G401.6 (cell line): ENCODE data around the gene ZNF217.
"Not testable (repeated sequence)": the region's sequence is repeated elsewhere in the genome, so short reads cannot be mapped to it uniquely, and the experiment has no call there.

Experiments
- FAIRE-seq: peaks from 2 replicates; lab custom pipeline; 2012; peaks lifted over from hg19 to GRCh38; lab: Jason Lieb, UNC

ZNF217 gene

DNA sequence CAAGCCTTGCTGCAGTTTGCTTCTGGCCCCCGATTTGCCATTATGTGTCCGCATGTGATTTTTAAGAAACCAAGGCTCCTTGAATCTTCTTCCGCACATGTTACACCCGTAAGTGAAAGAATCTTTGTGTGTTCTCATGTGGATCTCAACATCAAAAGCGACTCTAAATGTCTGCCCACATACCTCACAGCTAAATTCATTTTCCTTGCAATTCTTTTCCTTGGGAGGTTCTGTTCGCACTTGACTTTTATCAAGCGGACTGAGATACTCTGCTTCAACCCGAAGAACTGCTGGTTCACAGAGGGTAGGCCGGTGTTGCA, 11.4 kb downstream of the ZNF217 start:
- no peak for FAIRE-seq

DNA sequence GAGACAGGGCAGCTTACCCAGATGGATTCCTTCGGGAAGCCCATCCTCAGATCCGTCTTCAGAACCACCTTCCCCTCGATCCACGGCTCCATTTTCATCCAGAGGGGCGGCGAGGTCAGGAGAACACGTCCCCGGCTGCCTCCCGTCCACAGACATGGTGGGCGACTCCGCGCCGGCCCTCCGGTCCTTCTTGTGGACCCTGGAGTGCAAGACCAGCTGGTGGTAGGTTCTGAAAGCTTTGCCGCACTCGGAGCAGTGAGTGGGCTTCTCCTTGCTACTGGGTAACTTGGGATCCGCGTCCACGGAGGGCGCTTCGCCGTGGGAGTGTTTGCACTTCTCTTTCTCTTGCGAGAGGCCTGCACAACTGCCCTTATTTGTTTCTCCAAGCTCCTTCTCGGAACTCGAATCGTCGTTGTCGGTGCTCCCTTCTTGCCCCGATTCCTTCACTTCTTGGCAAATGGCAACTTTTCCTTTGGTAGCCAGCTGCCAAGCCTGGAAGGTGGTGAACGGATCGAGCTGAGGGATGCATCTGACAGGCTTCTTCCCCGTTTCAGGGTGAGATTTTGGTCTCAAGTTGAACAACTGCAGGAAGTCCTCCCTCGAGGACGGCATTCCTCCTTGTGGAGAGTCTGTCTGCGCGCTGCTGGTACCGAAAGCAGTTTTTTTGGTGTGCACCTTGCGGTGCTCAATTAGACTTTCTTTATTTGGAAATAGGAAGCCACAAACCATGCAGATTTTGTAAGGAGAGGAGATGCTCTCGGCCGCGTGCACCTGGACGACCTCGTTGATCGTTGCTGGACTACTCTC, 12.0 kb downstream of the ZNF217 start:
- FAIRE-seq = no peak

DNA sequence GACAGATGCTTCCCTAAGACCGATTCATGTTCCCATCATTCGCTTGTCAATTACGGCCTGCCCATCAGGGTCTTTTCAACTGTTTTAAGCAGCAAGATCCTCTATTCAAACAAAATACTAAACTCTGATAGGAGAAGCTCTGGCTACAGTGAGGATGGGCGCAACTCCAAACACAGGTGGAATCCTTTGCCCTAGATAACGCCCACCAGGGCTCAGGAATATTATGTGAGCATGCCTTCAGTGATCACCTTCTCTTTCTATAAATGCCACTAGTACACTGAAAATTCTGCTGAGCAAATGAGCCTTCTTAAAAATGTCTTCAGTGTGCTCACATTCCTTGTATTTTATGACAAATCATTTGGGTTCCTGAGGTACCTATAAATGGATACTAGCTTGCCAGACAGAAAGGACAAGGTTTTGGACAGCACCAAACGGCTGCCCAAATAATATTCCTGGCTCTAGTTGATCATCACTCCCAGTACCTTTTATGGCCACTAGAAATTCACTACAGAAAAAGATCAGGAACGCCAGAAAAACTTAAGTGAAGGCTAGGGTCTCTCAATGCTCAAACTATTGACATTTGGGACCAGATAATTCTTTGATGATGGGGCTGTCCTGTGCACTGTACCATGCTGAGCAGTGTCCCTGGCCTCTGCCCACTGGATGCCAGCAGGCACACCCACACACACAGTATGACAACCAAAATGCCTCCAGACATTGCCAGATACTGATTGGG, 13.1 kb downstream of the ZNF217 start:
- no peak for FAIRE-seq

DNA sequence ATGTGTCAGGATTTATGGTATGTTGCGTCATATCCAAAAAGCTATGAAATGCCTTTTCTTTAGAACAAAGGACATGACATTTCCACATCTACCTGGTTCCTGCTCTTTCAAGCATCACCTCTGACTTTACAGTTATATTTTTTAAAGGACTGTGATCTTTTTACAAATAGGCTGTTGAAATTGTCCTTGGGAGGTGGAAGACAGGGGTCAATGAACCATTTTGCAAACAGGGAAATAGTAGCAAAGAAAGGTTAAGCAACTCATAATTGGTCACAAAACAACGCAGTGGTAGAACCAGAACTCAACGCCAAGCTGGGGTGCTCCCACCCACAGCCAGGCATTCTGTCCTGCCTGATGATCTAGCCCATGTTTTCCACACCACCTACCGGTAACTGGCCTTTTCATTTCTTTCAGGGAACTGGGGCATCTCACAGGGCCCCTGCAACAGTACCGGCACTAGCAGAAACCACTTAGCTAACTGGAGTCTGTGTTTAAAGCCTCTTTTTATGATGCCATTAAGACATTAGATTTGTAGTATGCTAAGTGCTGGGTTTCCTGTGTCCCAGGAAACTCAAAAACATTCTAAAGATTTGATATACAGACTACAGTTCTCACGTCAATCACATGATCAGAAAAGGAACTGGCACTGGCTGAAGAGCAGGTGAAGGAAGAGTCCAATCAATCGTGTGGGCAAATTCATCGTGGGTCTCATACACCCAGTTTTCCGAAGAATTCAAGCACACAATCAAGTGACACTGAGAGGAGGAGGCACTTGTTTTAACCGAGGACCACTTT, 13.9 kb downstream of the ZNF217 start:
- peak; percentile 69 for FAIRE-seq

DNA sequence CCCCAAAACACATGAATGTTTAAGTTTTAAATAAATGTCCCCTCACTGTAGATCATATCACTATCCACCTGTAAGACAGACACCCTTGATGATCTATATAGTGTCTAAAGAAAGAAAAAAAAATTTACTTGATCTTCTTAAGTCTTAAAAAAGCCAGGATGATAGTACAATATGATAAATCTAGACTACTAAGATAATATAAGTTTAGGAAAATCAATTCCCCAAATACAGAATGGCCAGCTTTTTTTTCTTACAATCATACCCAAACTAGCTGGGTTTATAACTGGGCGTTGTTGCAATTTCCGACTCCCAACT, 14.4 kb downstream of the ZNF217 start:
- no peak for FAIRE-seq

DNA sequence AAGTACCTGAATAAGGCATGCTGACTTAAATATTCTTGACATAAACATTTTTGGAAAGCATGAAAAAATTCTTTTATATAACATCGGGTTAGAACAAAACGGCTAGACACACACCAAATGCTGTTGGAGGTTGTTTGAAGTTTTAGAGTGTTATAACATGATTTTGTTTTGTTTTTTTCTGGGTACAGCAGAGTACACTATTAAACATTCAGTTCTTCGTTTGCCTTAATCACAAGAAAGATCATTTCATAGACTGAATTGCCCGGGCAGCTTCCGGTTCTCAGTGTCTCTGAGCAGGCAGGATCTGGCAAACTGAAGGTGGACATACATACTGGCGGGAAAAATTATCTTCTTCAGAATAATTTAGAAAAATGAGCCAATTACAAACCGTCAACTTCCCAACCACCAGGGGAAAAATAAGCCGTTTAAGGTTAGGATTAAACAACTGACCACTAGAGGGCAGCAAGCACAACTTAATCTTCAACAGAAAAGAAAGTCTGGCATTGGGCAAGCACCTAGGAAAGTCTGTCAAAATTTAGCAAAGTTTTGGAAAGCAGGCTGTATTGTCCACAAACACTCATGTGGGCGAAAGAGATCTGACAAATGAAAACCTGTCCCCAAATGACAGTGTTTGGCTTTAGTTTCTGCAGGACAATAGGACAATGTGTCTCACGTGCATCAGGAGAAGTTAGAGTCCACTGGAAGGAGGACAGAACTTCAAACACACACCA, 15.0 kb downstream of the ZNF217 start:
- FAIRE-seq = peak; percentile 89

DNA sequence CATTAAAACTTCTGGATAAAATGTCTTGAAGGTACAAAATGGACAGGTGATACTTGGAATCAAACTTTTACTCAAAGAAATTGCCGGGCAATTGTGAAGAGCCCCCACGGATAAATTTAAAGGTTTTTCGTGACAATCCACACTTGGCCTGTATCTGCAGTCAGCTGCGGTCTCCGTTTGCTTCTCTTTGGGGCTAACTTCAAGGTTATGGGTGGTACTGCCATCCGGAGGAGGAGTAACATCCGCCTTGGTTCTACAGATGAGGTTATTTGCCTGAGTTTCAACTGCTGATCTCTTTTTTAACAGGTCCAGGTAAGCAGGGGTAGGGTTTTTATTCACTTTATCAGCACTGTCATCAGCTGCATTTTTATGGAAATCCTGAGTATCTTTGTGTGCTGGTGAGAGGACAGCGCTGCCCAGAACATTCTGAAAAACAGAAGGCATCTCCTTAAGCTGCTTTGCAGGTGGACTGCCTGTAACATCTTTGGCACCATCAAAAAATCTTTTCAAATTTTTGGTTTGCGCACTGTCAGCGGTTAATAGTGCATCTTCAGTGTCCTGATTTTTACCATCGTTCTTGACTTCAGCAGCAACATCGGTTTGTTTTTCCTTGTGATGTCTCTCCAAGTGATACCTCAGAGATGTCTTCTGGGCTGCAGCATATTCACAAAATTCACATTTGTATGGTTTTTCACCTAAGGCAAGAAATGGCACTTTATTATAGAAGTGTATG, 16.9 kb downstream of the ZNF217 start:
- FAIRE-seq = no peak

DNA sequence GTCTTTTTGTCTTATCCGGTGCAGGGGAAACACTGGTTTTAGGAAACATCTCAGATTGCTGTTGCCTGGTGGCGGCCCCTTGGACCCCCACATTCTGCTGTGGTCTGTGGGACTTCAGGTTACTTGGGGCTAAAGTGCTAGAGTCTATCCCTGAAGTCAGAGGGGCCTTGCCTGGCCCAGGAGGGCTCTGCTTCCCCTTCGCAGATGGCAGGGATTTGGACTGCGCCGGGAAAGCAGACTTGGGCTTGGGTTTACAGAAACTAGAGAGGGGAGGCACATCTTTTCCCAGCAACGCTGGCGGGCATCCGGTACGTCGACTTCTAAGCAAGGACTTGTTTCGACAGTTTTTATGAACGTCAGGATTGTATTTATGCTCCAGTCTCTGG, 17.5 kb downstream of the ZNF217 start:
- no peak for FAIRE-seq

DNA sequence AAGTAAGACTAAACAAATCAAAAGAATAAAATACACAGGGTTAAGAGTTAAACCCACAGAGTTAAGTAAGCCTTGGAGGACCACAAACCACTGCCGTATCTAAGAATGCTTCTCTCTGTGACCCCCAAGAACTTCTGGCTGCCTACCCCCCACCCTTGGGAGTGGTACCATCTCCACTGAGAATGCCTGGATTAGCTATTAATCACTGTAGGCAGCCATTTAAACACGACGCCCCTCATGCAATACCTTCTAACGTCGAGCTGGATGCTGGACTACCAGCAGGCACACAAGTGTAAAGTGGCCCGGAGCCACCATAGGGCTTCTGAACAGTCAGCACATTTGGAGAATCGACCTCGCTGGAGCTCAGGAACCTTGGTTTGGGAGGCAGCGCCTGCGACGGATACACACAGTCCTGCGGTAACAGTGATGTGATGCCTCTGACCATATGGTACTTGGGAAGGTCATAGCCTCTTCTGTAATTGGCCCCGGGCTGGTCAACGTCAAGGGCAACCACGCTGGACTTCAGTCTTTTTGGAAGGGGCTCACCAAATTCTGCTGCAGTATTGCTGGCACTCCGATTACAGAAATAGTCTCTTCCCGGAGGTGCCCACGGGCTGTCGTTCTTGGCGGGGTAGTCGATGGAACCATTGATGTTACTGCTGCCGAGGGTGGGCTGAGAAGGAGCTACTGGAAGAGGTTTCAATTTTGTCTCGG, 18.0 kb downstream of the ZNF217 start:
- no peak for FAIRE-seq

DNA sequence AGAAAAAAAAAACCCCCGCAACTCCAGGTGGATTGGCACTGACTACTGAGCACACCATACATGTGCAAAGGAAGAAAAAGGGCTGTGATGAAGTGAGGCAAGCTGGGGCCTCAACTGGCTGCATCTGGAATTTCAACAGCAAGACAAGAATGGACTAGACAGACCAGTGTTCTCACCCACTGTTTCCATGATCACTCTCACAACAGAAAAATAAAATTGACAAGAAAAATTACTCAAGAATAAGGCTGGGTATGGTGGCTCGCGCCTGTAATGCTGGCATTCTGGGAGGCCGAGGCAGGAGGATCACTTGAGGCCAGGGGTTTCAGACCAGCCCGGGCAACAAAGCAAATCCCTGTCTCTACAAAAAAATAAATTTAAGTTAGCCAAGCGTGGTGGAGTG, 18.8 kb downstream of the ZNF217 start:
- no peak for FAIRE-seq

DNA sequence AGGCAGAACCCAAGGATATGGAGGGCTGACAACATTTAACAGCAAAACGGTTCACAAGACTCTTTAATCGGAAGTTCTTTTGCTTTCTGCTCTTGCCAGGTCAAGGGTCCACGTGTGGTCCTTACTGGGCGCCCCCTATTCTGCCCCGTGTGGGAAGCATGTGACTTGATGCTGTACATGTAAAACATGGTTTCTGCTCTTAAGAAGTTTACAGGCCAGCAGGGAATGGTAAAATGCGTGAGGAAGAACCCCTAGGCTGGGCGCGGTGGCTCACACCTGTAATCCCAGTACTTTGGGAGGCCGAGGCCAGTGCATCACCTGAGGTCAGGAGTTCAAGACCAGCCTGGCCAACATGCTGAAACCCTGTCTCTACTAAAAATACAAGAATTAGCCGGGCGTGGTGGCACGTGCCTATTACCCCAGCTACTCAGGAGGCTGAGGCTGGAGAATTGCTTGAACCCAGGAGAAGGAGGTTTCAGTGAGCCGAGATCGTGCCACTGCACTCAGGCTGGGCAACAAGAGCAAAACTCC, 19.3 kb downstream of the ZNF217 start:
- FAIRE-seq = no peak

DNA sequence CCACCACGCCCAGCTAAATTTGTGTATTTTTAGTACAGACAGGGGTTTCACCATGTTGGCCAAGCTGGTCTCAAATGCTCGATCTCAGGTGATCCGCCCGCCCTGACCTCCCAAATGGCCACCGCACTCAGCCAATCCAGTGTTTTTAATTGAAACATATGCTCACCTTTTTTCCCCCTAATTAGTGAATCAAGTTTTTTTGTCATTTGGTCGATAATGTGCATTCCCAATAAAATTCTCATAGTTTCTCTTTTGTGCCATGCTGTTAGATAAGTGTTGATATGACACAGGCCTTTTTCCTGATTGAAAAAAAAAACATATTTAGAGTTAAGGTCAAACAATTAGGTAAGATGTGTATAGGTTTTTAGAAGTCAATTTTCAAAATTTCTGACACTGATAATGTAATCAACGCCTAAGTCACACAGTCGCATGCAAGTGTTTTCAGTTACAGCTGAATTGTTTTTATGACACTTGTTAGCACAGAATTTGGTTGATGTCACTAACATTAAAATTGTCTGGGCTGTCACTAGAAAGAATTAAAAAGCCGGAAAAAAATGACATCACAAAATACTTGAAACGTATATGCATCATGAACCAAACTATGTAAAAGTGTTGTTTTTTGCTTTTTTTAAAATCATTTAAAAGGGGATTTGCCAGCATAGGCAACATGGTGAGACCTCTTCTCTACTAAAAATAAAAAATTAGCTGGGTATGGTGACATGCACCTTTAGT, 21.9 kb downstream of the ZNF217 start:
- no peak for FAIRE-seq

DNA sequence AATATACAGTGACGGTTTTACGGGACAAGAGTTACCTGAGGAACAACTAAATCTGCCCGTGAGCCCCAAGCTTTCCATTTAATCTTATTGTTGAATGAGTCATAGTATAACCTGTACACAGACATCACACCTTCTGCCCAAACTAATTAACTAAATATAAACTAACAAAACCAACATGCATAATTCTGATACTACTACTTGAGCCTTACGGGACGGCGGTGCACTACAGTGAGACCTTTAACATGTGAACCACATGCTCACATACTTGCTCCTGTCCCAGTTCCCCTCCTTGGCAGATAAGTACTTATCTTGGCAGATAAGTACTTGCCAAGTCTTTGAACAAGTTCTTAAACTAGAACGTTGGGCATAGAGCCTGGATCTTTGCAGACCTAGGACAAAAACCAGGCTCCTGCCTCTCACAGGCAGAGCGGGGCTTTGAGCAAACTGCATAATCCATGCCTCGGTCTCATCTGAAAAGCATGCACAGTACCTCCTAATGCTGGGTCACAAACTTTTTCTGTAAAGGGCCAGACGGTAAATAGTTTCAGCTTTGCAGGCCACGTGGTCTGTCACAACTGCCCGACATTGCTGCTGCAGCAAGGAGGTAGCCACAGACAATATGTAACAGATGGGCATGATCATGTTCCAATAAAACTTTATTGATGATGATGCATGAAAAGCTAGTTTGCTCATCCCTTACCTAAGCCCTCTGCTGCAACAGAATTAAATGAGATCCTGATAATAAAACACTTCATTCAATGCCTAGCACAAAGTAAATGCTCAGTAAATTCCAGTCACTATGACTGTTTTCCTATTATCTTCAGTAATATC, 23.0 kb downstream of the ZNF217 start:
- no peak for FAIRE-seq

DNA sequence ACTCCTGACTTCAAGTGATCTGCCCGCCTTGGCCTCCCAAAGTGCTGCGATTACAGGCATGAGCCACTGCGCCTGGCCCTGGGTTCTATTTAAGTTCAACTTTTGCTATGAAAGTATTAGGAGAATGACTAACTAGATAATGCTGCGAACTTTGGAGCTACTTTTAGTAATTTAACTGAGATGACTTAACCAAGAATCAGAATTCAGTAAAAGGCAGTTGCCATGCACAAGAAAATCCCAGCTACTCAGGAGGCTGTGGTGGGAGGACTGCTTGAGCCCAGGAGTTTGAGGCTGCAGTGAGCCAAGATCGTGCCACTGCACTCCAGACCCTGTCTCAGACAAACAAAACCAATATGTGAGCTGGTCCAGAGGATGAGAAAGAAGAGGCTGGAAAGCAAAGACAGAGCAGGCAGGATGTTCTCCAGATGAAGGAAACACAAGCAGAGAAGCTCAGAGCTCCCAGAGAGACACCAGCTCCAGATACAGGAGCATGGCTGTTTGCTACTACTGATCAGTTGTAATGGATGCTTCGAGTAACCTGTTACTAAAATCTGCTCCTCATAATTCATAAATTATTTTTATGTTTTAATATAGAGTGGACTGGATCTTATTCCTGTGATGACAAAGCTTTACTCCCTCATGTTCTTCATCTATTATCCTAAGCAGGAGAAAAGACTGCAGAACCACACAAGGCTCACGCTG, 23.9 kb downstream of the ZNF217 start:
- no peak for FAIRE-seq

DNA sequence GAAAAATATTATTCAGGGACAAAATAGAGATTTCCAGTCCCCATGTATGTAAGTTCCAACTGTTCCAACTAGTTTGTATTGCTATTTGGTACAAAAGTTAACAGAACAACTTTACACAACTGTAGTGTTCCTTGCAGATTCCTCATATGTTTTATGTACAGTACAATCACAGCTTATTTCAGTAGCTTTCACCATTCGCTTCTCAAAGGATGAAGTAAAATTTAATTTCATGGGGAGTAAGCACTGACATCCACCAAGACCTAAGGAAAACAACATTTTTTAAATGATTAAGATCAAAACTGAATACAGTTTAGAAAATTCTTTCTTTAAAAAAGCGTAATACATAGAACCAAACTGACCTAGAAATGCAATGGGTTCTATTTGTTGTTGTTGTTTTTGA, 24.6 kb downstream of the ZNF217 start:
- no peak for FAIRE-seq

DNA sequence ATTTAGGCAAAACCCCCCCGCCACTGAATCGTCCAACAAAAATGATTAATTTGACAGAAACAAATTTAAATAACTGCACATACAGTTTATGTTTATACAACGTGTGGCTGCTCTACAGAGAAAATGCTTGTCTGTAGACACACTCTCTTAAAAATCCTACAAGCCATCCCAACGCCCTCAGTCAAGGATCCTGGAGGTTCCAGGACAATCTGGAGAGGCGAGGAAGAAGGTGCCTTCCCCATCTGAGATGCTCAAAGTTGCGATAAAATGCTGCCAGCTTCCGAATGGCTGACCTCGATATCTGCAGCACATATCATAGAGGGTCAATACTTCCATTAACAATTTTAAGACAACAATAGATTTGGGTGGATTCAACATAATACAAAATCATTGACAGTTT, 25.3 kb downstream of the ZNF217 start:
- no peak for FAIRE-seq

DNA sequence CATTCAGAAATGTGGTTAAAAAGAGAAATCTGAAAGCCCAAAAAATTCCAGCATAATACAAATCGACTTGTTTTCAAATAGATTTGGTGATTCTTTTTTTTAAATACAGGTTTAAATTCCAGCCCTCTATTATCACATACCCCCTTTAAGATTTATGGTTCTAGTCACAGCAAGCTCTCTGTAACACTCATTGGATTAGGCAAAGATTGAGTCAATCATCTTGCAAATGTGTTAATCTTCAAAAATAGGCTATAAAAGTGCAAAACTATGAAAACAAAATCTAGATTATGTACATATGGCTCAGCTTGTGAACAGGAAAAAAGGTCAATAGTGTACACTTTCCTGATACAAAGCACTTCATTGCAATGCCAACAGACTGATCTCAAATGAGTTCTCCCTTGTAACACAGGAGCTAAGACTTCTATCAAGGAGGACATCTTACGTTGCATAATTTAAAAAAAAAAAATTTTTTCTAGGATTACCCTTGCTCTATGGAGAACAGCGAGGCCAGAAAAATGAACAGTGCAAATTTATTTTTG, 26.2 kb downstream of the ZNF217 start:
- FAIRE-seq = no peak

DNA sequence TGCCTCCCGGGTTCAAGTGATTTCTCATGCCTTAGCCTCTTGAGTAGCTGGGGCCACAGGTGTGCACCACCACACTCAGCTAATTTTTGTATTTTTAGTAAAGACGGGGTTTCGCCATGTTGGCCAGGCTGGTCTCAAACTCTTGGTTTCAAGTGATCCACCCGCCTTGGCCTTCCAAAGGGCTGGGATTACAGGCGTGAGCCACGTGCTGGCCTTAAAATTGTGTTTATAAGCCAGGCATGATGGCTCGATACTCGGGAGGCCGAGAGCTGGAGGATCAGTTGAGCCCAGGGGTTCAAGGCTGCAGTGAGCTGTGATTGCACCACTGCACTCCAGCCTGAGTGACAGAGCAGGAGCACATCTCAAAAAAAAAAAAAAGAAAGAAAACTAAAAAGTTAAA, 27.0 kb downstream of the ZNF217 start:
- FAIRE-seq = not testable (repeated sequence)

DNA sequence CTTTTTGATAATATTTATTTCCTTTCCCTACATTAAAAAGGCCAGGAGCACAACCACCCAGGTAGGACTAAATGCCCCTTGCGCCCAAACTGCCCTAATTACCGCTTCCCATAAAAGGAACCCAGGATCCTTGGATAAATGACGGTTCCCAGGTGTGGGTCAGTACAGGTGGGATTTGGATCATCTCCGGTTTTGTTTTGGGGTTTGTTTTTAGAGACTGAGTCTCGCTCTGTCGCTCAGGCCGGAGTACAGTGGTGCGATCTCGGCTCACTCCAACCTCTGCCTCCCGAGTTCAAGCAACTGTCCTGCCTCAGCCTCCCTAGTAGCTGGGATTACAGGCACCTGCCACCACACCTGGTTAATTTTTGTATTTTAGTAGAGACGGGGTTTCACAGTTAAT, 28.4 kb downstream of the ZNF217 start:
- FAIRE-seq = no peak
